SK-N-SH (cell line): Measurements from ENCODE around the gene CEP295NL. TPM values are rescaled to one million over a fixed set of nuclear protein-coding genes. Genes with fewer than 3 reads are reported as not detected.

Source experiments
- CTCF ChIA-PET: fragments of 300-600, 350-600 bp; formaldehyde crosslinking; extraction: SDS; loops from one replicate; lab custom pipeline; 2021; lab: Yijun Ruan, JAX
- POLR2A ChIA-PET: fragments of 350-600 bp; sonication (Branson Sonifier 250); formaldehyde crosslinking; extraction: SDS; loops from one replicate; lab custom pipeline; 2020; ENCODE audit warnings: antibody characterized with exemption, inconsistent platforms; lab: Yijun Ruan, JAX
- DNase-seq: peaks from one replicate; pipeline ENCODE4 v3.0.0; 2012
- H2AFZ ChIP-seq: fragments of 200-600 bp; sonication (generic); 2 replicates; pipeline ENCODE4 v1.8.1; 2016; ENCODE audit warnings: antibody characterized with exemption, mild to moderate bottlenecking, low read depth
- H3F3A ChIP-seq: fragments of 200-600 bp; sonication (generic); replicated peaks from 2 replicates; pipeline ENCODE3; 2016; ENCODE audit warnings: antibody characterized with exemption, mild to moderate bottlenecking; ENCODE audit not compliant: insufficient read depth
- H3K27ac ChIP-seq, 2 experiments: fragments of 200-500 bp in 1 of 2; fragments of 200-600 bp in 1 of 2; sonication (Bioruptor generic) in 1 of 2; sonication (generic), shearing (Covaris generic) in 1 of 2; 2 replicates each; pipeline versions ENCODE4 v1.5.1 to v1.6.1; 2014 to 2016; ENCODE audit warnings: low read depth in 2 of 2, inconsistent platforms in 1 of 2, low read length in 1 of 2, mild to moderate bottlenecking in 1 of 2, mixed read lengths in 1 of 2
- H3K27me3 ChIP-seq: fragments of 200-600 bp; sonication (generic), shearing (Covaris generic); 2 replicates; pipeline ENCODE4 v1.6.1; 2016; ENCODE audit warnings: mixed run types; ENCODE audit not compliant: insufficient read depth
- H3K36me3 ChIP-seq, 2 experiments: fragments of 200-500 bp in 1 of 2; fragments of 200-600 bp in 1 of 2; sonication (Bioruptor generic) in 1 of 2; sonication (generic) in 1 of 2; replicated peaks in 1 of 2; 2 replicates each; pipeline versions ENCODE3 to v1.5.1; 2014 to 2016; ENCODE audit warnings: low read length in 1 of 2, mild to moderate bottlenecking in 1 of 2; ENCODE audit not compliant: insufficient read depth in 2 of 2, control insufficient read depth in 1 of 2
- H3K4me1 ChIP-seq, 2 experiments: fragments of 200-500 bp in 1 of 2; fragments of 200-600 bp in 1 of 2; sonication (Bioruptor generic) in 1 of 2; sonication (generic), shearing (Covaris generic) in 1 of 2; 2 replicates each; pipeline versions ENCODE4 v1.5.1 to v1.6.1; 2014 to 2016; ENCODE audit warnings: low read depth in 1 of 2, low read length in 1 of 2, mixed run types in 1 of 2; ENCODE audit not compliant: insufficient read depth in 2 of 2, control insufficient read depth in 1 of 2
- H3K4me2 ChIP-seq: fragments of 200-600 bp; sonication (generic), shearing (Covaris generic); 2 replicates; pipeline ENCODE4 v1.6.1; 2017; ENCODE audit warnings: mixed run types
- H3K4me3 ChIP-seq, 2 experiments: fragments of 200-500 bp in 1 of 2; fragments of 200-600 bp in 1 of 2; sonication (Bioruptor generic) in 1 of 2; sonication (generic), shearing (Covaris generic) in 1 of 2; 2 replicates each; pipeline versions ENCODE4 v1.5.1 to v1.8.1; 2014 to 2016; ENCODE audit warnings: low read depth in 2 of 2, inconsistent platforms in 1 of 2, low read length in 1 of 2, mild to moderate bottlenecking in 1 of 2, mixed read lengths in 1 of 2, moderate library complexity in 1 of 2
- H3K79me2 ChIP-seq: fragments of 200-600 bp; sonication (generic); 2 replicates; pipeline ENCODE4 v1.8.1; 2017; ENCODE audit warnings: mild to moderate bottlenecking; ENCODE audit not compliant: insufficient read depth
- H3K9ac ChIP-seq: fragments of 200-600 bp; sonication (generic); 2 replicates; pipeline ENCODE4 v1.6.1; 2017; ENCODE audit warnings: mixed run types
- H3K9me2 ChIP-seq: fragments of 200-600 bp; sonication (generic); 2 replicates; pipeline ENCODE4 v1.6.1; 2017; ENCODE audit warnings: mixed run types
- H3K9me3 ChIP-seq: fragments of 200-600 bp; sonication (generic); 2 replicates; pipeline ENCODE4 v1.6.1; 2017; ENCODE audit warnings: mixed run types, mild to moderate bottlenecking, moderate library complexity
- H4K20me1 ChIP-seq: fragments of 200-600 bp; sonication (generic); 2 replicates; pipeline ENCODE4 v1.6.1; 2017; ENCODE audit warnings: mild to moderate bottlenecking, mixed run types; ENCODE audit not compliant: insufficient read depth
- ELF1 ChIP-seq: IDR thresholded peaks from 2 replicates; pipeline ENCODE4 v1.4.0; 2012
- EZH2phosphoT487 ChIP-seq: fragments of 200-600 bp; sonication (generic); IDR thresholded peaks from 2 replicates; pipeline ENCODE4 v1.6.1; 2017; ENCODE audit warnings: low read depth, mixed run types, mild to moderate bottlenecking, antibody characterized with exemption, moderate library complexity, borderline replicate concordance
- FOXJ3 ChIP-seq: sonication (generic); formaldehyde crosslinking; IDR thresholded peaks from 2 replicates; pipeline ENCODE4 v1.5.1; 2020; ENCODE audit warnings: mild to moderate bottlenecking, missing genetic modification reagents
- FOXM1 ChIP-seq: IDR thresholded peaks from 2 replicates; pipeline ENCODE4 v1.4.0; 2012; ENCODE audit warnings: low read depth, mild to moderate bottlenecking
- GABPA ChIP-seq: IDR thresholded peaks from 2 replicates; pipeline ENCODE4 v1.4.0; 2012; ENCODE audit warnings: low read depth, mild to moderate bottlenecking
- JUND ChIP-seq: IDR thresholded peaks from 2 replicates; pipeline ENCODE4 v1.4.0; 2012
- MAX ChIP-seq: IDR thresholded peaks from 2 replicates; pipeline ENCODE4 v1.4.0; 2012; ENCODE audit warnings: low read depth
- MEF2A ChIP-seq: IDR thresholded peaks from 2 replicates; pipeline ENCODE4 v1.4.0; 2012; ENCODE audit warnings: low read depth, borderline replicate concordance
- MXI1 ChIP-seq: IDR thresholded peaks from 2 replicates; pipeline ENCODE4 v1.6.1; 2012; ENCODE audit warnings: mild to moderate bottlenecking, low read depth, low read length, improper control_type of control experiment
- PBX3 ChIP-seq: IDR thresholded peaks from 2 replicates; pipeline ENCODE4; 2012
- POLR2AphosphoS5 ChIP-seq: IDR thresholded peaks from 2 replicates; pipeline ENCODE4 v1.6.1; 2012; ENCODE audit warnings: low read depth, low read length
- RAD21 ChIP-seq: IDR thresholded peaks from 2 replicates; pipeline ENCODE4 v1.6.1; 2012; ENCODE audit warnings: mild to moderate bottlenecking, low read length
- RCOR1 ChIP-seq: fragments of 150-350 bp; IDR thresholded peaks from 2 replicates; pipeline ENCODE4 v1.6.1; 2017; ENCODE audit warnings: antibody characterized with exemption, low read length
- RFX5 ChIP-seq: IDR thresholded peaks from 2 replicates; pipeline ENCODE4 v1.6.1; 2012; ENCODE audit warnings: mild to moderate bottlenecking, improper control_type of control experiment, low read length
- TAF1 ChIP-seq: IDR thresholded peaks from 2 replicates; pipeline ENCODE4 v1.6.1; 2012; ENCODE audit warnings: low read depth, mild to moderate bottlenecking, low read length, moderate library complexity, borderline replicate concordance
- TEAD4 ChIP-seq: IDR thresholded peaks from 2 replicates; pipeline ENCODE4 v1.4.0; 2012; ENCODE audit warnings: mild to moderate bottlenecking, borderline replicate concordance; ENCODE audit not compliant: insufficient read depth
- USF2 ChIP-seq: fragments of 150-350 bp; IDR thresholded peaks from 2 replicates; pipeline ENCODE4 v1.6.1; 2017; ENCODE audit warnings: antibody characterized with exemption, low read length, low read depth, borderline replicate concordance
- YY1 ChIP-seq: IDR thresholded peaks from 2 replicates; pipeline ENCODE4 v1.4.0; 2012; ENCODE audit warnings: low read depth, mild to moderate bottlenecking
- WGBS: methylation state at CpG from one replicate; pipeline ENCODE4 v1.1.6; 2017; ENCODE audit warnings: low lambda C conversion rate; 5-methylcytosine and 5-hydroxymethylcytosine counted together
- polyA plus RNA-seq, 3 experiments: library from polyadenylated mRNA; depleted of rRNA; stranded (reverse); fragments of >200 nt; gene quantifications; 2 replicates each; pipeline ENCODE4 v1.2.3, GENCODE V29; 2012

The CEP295NL gene
- polyA plus RNA-seq, 1 of the 3 experiments (the other 2 are of a cell fraction) = 0.35 TPM

- TF ChIP-seq PBX3 = peak; percentile 34; the same call in 1 of the 2 replicates
- no peak for TF ChIP-seq RCOR1
- 0 out of 2 replicates have a peak, but pooled peaks have one; percentile 11 for TF ChIP-seq FOXM1
- TF ChIP-seq MEF2A = no peak
- TF ChIP-seq POLR2AphosphoS5 = peak; percentile 67
- TF ChIP-seq ELF1 = peak; percentile 67
- 0 out of 2 replicates have a peak, but pooled peaks have one; percentile 45 for TF ChIP-seq TEAD4
- peak; percentile 76; the same call in 1 of the 2 replicates for TF ChIP-seq YY1
- TF ChIP-seq, all 33 proteins: peak for 15
These were observed 40.7 kb downstream of the CEP295NL start (continued) for GRCh38 chr17:78862073-78863023.

- no peaks in the 10 kb centered on the region for H3K27me3 ChIP-seq
- no peak overlapping the region for H3K4me3 ChIP-seq
- H3K4me1 ChIP-seq = peaks cover 3 to 7% of the 10 kb centered on the region in 2 experiments; a peak in 3 of 4 replicates
- H3K27ac ChIP-seq = peak overlapping the region in 1 of 2 experiments; percentile 98; a peak in 2 of 4 replicates
- H3K4me2 ChIP-seq = peak overlapping the region; percentile 61
- ChIA-PET CTCF (interaction anchor here (1.2 to 17.6 kb wide), 3 partner anchors 60 to 132 kb away, joined by 3 to 458 read pairs (median 4); partner anchors contain the start of gene LGALS3BP), POLR2A (no interaction called here)
- 96% methylated on average over 4 of the region's 4 CpGs for WGBS
- no peaks in the 10 kb centered on the region for H3K9me2 ChIP-seq
- peaks cover 49% of the 10 kb centered on the region for H3F3A ChIP-seq
- H3K9me3 ChIP-seq = no peaks in the 10 kb centered on the region
- peaks cover 62% of the 10 kb centered on the region for H3K79me2 ChIP-seq
- peaks cover 15 to 53% of the 10 kb centered on the region in 2 experiments for H3K36me3 ChIP-seq
- H4K20me1 ChIP-seq = no peaks in the 10 kb centered on the region
- H3K9ac ChIP-seq = peak overlapping the region; percentile 58; the same call in 1 of the 2 replicates
- no peak for DNase-seq
- TF ChIP-seq FOXJ3 (CRISPR knock-in tag) = no peak
- TF ChIP-seq ELF1 = no peak
- no peak for TF ChIP-seq MXI1
- no peak for TF ChIP-seq RAD21
- TF ChIP-seq USF2 = no peak
- no peak overlapping the region for H2AFZ ChIP-seq
These were observed 41.8 kb downstream of the CEP295NL start for GRCh38 chr17:78861229-78861628.

- no peaks in the 10 kb centered on the region for H3K27me3 ChIP-seq
- WGBS = 89% methylated on average over 4 of the region's 4 CpGs
These were observed 44.0 kb downstream of the CEP295NL start for GRCh38 chr17:78859051-78859450.

More at GRCh38 chr17:78859051-78859450, 44.0 kb downstream of the CEP295NL start:
- ChIA-PET CTCF (interaction anchor here (0.7 to 17.6 kb wide), 4 partner anchors 16 to 134 kb away, joined by 3 to 458 read pairs (median 5); partner anchors contain the start of gene LGALS3BP), POLR2A (no interaction called here)
- no peaks in the 10 kb centered on the region for H3K9me3 ChIP-seq
- H3K4me2 ChIP-seq = no peak overlapping the region
- H3K36me3 ChIP-seq = peaks cover 33 to 53% of the 10 kb centered on the region in 2 experiments
- H3K9ac ChIP-seq = no peak overlapping the region
- H3K9me2 ChIP-seq = no peaks in the 10 kb centered on the region
- no peak for DNase-seq
- no peak for TF ChIP-seq EZH2phosphoT487
- TF ChIP-seq FOXM1 = no peak
- no peak for TF ChIP-seq TEAD4
- no peak for TF ChIP-seq MAX
- no peak for TF ChIP-seq YY1
- no peak for TF ChIP-seq MEF2A
- no peak for TF ChIP-seq TAF1
- TF ChIP-seq MXI1 = no peak
- no peak for TF ChIP-seq RFX5
- no peak for TF ChIP-seq JUND
- no peak for TF ChIP-seq RAD21
- TF ChIP-seq ELF1 = no peak
- TF ChIP-seq FOXJ3 (CRISPR knock-in tag) = no peak
- TF ChIP-seq GABPA = no peak
- H3K4me3 ChIP-seq = no peak overlapping the region
- no peak overlapping the region for H3K27ac ChIP-seq
- no peaks in the 10 kb centered on the region for H4K20me1 ChIP-seq
- H3K79me2 ChIP-seq = peaks cover 40% of the 10 kb centered on the region
- no peak overlapping the region for H2AFZ ChIP-seq
- H3K4me1 ChIP-seq = peaks cover 0 to 7% of the 10 kb centered on the region in 2 experiments; a peak in 2 of 4 replicates
- peaks cover 36% of the 10 kb centered on the region for H3F3A ChIP-seq
